Brain microvascular endothelial cell (primary cell): ENCODE results near the gene SYNE3.

Experiments used
- DNase-seq: peaks from one replicate; pipeline ENCODE4 v3.0.0-alpha.2; 2020
- H3K27ac ChIP-seq: fragments of 250-450 bp; sonication (Bioruptor Pico); 2 replicates; pipeline ENCODE4 v1.5.1; 2020; ENCODE audit warnings: mild to moderate bottlenecking, moderate library complexity
- H3K27me3 ChIP-seq: fragments of 250-450 bp; sonication (Bioruptor Pico); replicated peaks from 2 replicates; pipeline ENCODE4 v1.5.1; 2020; ENCODE audit warnings: mild to moderate bottlenecking
- H3K36me3 ChIP-seq: fragments of 250-450 bp; sonication (Bioruptor Pico); replicated peaks from 2 replicates; pipeline ENCODE4 v1.5.1; 2020; ENCODE audit warnings: mild to moderate bottlenecking
- H3K4me3 ChIP-seq: 2 replicates; pipeline ENCODE4 v1.5.1; 2011; ENCODE audit warnings: low read depth, mild to moderate bottlenecking, control low read depth, low read length, moderate library complexity
- CTCF ChIP-seq: IDR thresholded peaks from 2 replicates; pipeline ENCODE4 v1.5.1; 2011; ENCODE audit warnings: low read depth, mild to moderate bottlenecking, moderate library complexity, low read length, control low read depth, inconsistent platforms; ENCODE audit errors: missing control alignments
- in situ Hi-C: cut with HindIII; loops from 2 replicates; pipeline ENCODE4 v1.10.0; 2017; ENCODE audit warnings: low sequenced_read_pairs, low pct_ligation_motif_present

The SYNE3 gene

DNA sequence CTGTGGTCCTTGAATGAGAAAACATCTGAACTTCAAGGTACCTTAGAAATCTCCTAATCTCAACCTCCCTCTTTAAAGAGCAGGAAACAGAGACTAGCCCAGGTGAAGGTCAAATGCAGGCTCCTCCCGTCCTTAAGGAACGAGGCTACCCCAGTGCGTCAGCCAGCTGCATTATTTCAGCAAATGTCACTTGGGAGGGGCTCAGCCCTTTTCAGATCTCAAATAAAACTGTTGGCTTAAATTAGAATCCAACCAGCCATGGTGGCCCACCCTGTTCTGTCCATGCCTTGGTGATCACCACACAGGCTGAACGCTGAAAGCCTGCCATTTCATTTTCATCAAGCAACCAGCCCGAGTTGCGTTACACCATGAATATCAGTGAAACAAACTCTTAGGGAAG lies 7.0 kb downstream of the SYNE3 start:
- H3K27ac ChIP-seq = no peak overlapping the region
- no peak for DNase-seq
- in situ Hi-C loops = no loop called here
- H3K36me3 ChIP-seq = no peaks in the 10 kb centered on the region
- no peak overlapping the region for H3K4me3 ChIP-seq
- TF ChIP-seq CTCF = no peak
- H3K27me3 ChIP-seq = no peaks in the 10 kb centered on the region

DNA sequence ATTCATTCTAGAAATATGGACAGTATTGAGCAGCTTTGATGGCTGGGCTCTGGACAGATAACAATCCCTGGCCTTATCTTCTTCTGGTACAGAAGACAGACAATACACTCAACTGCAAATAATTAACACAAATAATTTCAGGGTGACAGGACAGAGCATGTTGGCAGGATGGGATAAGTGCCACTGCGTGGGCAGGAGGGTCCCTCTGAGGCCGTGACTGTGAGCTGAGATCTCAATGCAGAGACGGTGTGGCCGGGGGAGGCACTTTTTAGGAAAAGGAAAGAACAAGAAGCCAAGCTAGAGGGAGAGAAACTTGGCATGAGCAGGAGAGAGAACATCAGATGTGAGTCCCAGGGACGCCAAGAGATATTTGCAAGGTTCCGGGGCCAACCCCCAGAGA lies 8.1 kb downstream of the SYNE3 start:
- H3K27me3 ChIP-seq = no peaks in the 10 kb centered on the region
- in situ Hi-C loops = no loop called here
- no peaks in the 10 kb centered on the region for H3K36me3 ChIP-seq
- no peak for TF ChIP-seq CTCF
- no peak overlapping the region for H3K4me3 ChIP-seq
- no peak overlapping the region for H3K27ac ChIP-seq
- no peak for DNase-seq

- Histone ChIP-seq H3K4me3 (no peak overlapping the region), H3K36me3 (no peaks in the 10 kb centered on the region), H3K27ac (peak overlapping the region; percentile 2), H3K27me3 (no peaks in the 10 kb centered on the region)
- TF ChIP-seq CTCF = no peak
- peak; percentile 54 for DNase-seq
- in situ Hi-C loops = no loop called here
Measured at GRCh38 chr14:95507701-95508103, 8.7 kb downstream of the SYNE3 start.

DNA sequence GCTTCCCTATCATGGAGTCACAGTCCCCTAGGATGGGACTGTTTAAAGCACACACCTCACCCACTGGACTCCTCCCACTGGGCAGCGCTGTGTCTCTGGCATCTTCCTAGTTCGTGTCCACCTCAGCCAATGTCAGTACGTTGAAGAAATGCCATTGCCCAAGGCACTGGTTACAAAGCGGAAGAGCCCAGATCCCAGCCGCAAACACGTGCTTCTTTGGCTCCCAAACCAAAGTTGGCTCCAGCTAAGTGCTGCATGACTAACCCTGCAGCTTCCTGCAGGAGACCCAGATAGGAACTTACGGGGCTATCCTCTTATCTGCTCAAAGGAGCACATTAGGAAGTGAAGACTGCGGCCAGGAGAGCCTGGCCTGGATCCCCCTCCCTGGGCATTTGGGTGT lies 9.3 kb downstream of the SYNE3 start:
- H3K4me3 ChIP-seq = no peak overlapping the region
- TF ChIP-seq CTCF = no peak
- no peaks in the 10 kb centered on the region for H3K36me3 ChIP-seq
- DNase-seq = peak; percentile 81
- H3K27ac ChIP-seq = no peak overlapping the region
- in situ Hi-C loops = no loop called here
- H3K27me3 ChIP-seq = no peaks in the 10 kb centered on the region

- H3K27me3 ChIP-seq = no peaks in the 10 kb centered on the region
- no peak for TF ChIP-seq CTCF
- no peak for DNase-seq
- no peak overlapping the region for H3K4me3 ChIP-seq
- H3K36me3 ChIP-seq = no peaks in the 10 kb centered on the region
- in situ Hi-C loops = no loop called here
- H3K27ac ChIP-seq = no peak overlapping the region
Measured at GRCh38 chr14:95505030-95505589, 11.3 kb downstream of the SYNE3 start.
